Nephron progenitor cell (in vitro differentiated cells): ENCODE results near the gene GCC2.

ENCODE experiments used
- DNase-seq: peaks from one replicate; pipeline ENCODE4 v3.0.0; 2021
- H3K27ac Mint-ChIP-seq: 2 replicates; pipeline ENCODE4 v1.8.0; 2021; ENCODE audit warnings: mild to moderate bottlenecking, moderate library complexity, mixed read lengths
- H3K27me3 Mint-ChIP-seq: 2 replicates; pipeline ENCODE4 v1.8.0; 2021; ENCODE audit warnings: mild to moderate bottlenecking, low read depth, mixed read lengths; ENCODE audit not compliant: poor library complexity
- H3K36me3 Mint-ChIP-seq: 2 replicates; pipeline ENCODE4 v1.8.0; 2021; ENCODE audit warnings: low read depth, mixed read lengths
- H3K4me1 Mint-ChIP-seq: 2 replicates; pipeline ENCODE4 v1.8.0; 2021; ENCODE audit warnings: mixed read lengths
- H3K4me3 Mint-ChIP-seq: 2 replicates; pipeline ENCODE4 v1.8.0; 2021; ENCODE audit warnings: mild to moderate bottlenecking, moderate library complexity, mixed read lengths
- H3K9me3 Mint-ChIP-seq: 2 replicates; pipeline ENCODE4 v1.8.0; 2021; ENCODE audit warnings: mild to moderate bottlenecking, moderate library complexity, mixed read lengths
- CTCF ChIP-seq: fragments of 200-600 bp; sonication (generic); IDR thresholded peaks from 2 replicates; pipeline ENCODE4 v1.5.0; 2021; ENCODE audit warnings: antibody characterized with exemption

GCC2 gene

GRCh38 chr2:108455571-108455970 lies 6.6 kb downstream of the GCC2 start:
- TF ChIP-seq CTCF, result no peak
- Mint-ChIP-seq H3K27me3 (no peaks in the 10 kb centered on the region), H3K36me3 (peaks cover 100% of the 10 kb centered on the region), H3K27ac (no peak overlapping the region), H3K4me1 (peaks cover 13% of the 10 kb centered on the region), H3K9me3 (peaks cover 53% of the 10 kb centered on the region), H3K4me3 (no peak overlapping the region)
- DNase-seq, result no peak

- Mint-ChIP-seq H3K4me3 (no peak overlapping the region), H3K27ac (no peak overlapping the region), H3K36me3 (peaks cover 96% of the 10 kb centered on the region), H3K9me3 (peaks cover 69% of the 10 kb centered on the region), H3K27me3 (peaks cover 4% of the 10 kb centered on the region), H3K4me1 (no peaks in the 10 kb centered on the region)
- no peak for DNase-seq
- no peak for TF ChIP-seq CTCF
These were observed 9.1 kb downstream of the GCC2 start for GRCh38 chr2:108458082-108458481.

- Mint-ChIP-seq H3K4me1 (no peaks in the 10 kb centered on the region), H3K27me3 (peaks cover 4% of the 10 kb centered on the region), H3K9me3 (peaks cover 80% of the 10 kb centered on the region), H3K27ac (no peak overlapping the region), H3K4me3 (no peak overlapping the region), H3K36me3 (peaks cover 96% of the 10 kb centered on the region)
- DNase-seq, result no peak
- TF ChIP-seq CTCF, result no peak
These were observed 10.4 kb downstream of the GCC2 start for GRCh38 chr2:108459441-108459840.

- Mint-ChIP-seq H3K9me3 (peaks cover 80% of the 10 kb centered on the region), H3K4me3 (no peak overlapping the region), H3K27ac (no peak overlapping the region), H3K4me1 (no peaks in the 10 kb centered on the region), H3K36me3 (peaks cover 96% of the 10 kb centered on the region), H3K27me3 (peaks cover 4% of the 10 kb centered on the region)
- DNase-seq, result no peak
- TF ChIP-seq CTCF, result no peak
These were observed 11.5 kb downstream of the GCC2 start for GRCh38 chr2:108460345-108461037.

- Mint-ChIP-seq H3K4me1 (no peaks in the 10 kb centered on the region), H3K9me3 (peaks cover under 1% of the 10 kb centered on the region), H3K4me3 (no peak overlapping the region), H3K36me3 (peaks cover 90% of the 10 kb centered on the region), H3K27ac (no peak overlapping the region), H3K27me3 (no peaks in the 10 kb centered on the region)
- TF ChIP-seq CTCF, result no peak
- no peak for DNase-seq
These were observed 28.1 kb downstream of the GCC2 start for GRCh38 chr2:108477099-108477498.

GRCh38 chr2:108485253-108485652 lies 36.2 kb downstream of the GCC2 start:
- DNase-seq, result no peak
- Mint-ChIP-seq H3K27me3 (no peaks in the 10 kb centered on the region), H3K4me3 (no peak overlapping the region), H3K27ac (no peak overlapping the region), H3K36me3 (peaks cover 63% of the 10 kb centered on the region), H3K4me1 (no peaks in the 10 kb centered on the region), H3K9me3 (peaks cover 16% of the 10 kb centered on the region)
- no peak for TF ChIP-seq CTCF
